ENCODE data around the gene MVB12A.

DNA sequence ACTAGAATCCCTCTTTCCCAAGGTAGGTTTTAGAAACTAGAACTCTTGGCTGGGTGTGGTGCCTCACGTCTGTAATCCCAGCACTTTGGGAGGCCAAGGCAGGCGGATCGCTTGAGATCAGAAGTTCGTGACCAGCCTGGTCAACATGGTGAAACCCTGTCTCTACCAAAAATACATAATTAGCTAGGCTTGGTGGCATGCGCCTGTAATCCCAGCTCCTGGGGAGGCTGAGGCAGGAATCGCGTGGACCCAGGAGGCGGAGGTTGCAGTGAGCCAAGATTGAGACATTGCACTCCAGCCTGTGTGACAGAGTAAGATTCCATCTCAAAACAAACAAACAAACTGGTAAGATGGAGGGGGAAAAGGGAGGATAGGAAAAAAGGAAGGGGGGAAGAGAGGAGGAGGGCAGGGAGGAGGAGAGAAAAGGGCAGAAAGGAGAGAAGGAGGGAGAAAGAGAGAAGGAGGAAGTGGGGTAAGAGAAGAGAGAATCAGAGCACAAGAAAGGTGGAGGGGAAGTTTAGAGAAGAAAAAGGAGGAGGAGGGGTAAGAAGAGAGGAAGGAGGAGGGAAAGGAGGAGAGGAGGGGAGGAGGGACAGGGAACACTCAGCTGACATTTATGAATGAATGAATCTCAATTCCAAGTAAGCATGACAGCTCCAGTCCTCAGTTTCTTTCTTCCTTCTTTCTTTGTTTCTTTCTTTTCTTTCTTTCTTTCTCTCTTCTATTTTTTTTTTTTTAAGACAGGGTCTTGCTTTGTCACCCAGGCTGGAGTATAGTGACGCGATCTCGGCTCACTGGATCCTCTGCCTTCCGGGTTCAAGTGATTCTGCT lies 47.8 kb downstream of the MVB12A start:
- TF ChIP-seq CEBPB (IDR thresholded peaks at IDR 0.05; ENCODE audit: borderline replicate concordance in 1 of 2, low read depth in 2 of 2, low read length in 2 of 2) (no peak), ZNF384 (IDR thresholded peaks at IDR 0.05; ENCODE audit: borderline replicate concordance, low read depth, low read length) (no peak), POLR2A (IDR thresholded peaks at IDR 0.05; ENCODE audit: low read depth, low read length) (no peak)
- TF ChIP-seq, protein P1, sequence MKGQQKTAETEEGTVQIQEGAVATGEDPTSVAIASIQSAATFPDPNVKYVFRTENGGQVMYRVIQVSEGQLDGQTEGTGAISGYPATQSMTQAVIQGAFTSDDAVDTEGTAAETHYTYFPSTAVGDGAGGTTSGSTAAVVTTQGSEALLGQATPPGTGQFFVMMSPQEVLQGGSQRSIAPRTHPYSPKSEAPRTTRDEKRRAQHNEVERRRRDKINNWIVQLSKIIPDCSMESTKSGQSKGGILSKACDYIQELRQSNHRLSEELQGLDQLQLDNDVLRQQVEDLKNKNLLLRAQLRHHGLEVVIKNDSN (IDR thresholded peaks at IDR 0.05; ENCODE audit: borderline replicate concordance, extremely low read length, insufficient read depth, low read depth, low read length): no peak
